ENCODE data around the gene ANKRD40.
A peak's percentile ranks its signal among the peaks of the same experiment; 100 is the strongest.
"Not testable (repeated sequence)": the region's sequence is repeated elsewhere in the genome, so short reads cannot be mapped to it uniquely, and the experiment has no call there.

The ANKRD40 gene, protein sequence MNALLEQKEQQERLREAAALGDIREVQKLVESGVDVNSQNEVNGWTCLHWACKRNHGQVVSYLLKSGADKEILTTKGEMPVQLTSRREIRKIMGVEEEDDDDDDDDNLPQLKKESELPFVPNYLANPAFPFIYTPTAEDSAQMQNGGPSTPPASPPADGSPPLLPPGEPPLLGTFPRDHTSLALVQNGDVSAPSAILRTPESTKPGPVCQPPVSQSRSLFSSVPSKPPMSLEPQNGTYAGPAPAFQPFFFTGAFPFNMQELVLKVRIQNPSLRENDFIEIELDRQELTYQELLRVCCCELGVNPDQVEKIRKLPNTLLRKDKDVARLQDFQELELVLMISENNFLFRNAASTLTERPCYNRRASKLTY

GRCh38 chr17:50707289-50708049 is at the start of gene ANKRD40:
ANKRD40 (minus strand) TSS chr17:50707914; CDS start chr17:50707654, 260 bp downstream.
- DNase-seq (ENCODE audit: low read depth), result peak; percentile 77

DNA sequence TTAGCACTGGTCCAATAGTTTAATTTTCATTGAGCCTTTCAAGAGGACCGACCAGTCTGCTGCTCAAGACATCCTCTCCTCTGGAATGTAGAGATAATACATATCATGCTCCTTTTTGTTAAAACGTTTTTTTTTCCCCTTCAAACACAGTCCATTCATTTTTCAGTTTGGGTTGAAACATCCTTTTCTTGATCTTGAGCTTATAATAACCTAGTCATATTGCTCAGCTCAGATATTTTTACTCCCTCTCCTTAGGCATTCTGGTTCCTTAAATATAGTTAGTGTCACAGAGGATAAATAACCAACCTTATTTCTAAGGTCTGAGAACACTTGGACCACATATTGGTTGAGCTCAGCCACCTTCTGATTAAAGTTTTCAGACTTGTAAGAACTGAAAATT is 46.8 kb upstream of the ANKRD40 start:
- no peak for DNase-seq (ENCODE audit: low read depth)

DNA sequence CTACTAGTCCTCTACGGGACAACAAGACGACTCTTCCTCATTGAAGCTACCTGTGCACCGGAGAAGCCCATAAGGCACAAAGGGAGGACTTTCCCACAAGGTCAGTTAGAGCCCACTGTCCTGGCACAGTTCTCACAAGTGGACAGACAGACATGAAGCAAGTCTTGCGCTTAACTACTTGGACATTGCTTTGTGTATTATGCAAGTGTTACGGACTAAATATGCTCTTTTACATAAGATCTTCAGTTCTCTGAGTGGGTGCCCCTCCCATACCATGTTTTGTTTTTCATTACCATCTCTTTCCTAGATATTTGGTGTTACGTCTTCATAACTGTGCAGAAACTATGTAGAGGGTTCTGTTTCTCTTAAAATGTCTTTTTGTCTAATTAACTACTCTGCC is 41.5 kb upstream of the ANKRD40 start:
- DNase-seq (ENCODE audit: low read depth), result no peak

- no peak for DNase-seq (ENCODE audit: low read depth)
Observed at GRCh38 chr17:50745631-50746030, 37.9 kb upstream of the ANKRD40 start.

DNA sequence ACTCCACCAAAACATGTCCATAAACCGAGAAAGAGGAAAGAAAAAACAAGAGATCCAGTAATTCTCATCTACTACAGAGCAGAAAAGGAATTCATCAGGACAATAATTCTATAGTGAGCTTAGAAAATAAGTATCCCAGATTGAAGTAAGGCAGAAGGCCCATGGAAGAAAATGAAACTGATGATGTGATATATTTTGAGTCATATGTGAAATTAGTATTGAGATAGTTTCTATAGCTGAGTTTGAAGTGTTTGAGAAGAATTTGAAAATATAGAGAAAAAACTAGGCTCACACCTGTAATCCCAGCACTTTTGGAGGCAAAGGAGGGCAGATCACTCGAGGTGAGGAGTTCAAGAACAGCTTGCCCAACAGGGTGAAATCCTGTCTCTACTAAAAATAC is 31.4 kb upstream of the ANKRD40 start:
- no peak for DNase-seq (ENCODE audit: low read depth)

DNA sequence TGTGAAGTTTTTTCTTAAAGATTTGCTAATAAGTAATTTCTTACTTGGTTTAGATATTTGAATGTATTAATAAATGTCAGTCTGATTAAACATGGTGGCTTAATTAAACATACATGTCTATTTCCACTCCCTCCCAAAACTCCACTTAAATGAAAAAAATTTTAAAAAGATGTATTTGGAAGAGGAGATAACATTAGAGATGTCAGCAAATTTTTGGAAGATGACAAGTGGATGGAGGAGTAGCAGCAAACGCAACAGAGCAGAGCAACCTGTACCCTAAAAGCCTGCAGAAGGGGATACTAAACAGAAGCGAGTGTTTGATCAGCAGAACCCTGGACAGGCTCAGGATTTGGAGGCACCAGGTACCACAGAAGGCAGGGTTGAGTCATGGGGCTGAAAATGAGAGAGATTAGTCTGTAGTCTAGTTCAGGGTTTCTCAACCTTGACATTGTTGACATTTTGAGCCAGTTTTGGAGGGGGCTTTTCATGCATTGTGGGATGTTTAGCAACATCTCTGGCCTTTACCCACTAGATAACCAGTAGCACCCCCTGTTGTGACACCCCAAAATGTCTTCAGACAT is 29.5 kb upstream of the ANKRD40 start:
- DNase-seq (ENCODE audit: low read depth), result no peak

DNA sequence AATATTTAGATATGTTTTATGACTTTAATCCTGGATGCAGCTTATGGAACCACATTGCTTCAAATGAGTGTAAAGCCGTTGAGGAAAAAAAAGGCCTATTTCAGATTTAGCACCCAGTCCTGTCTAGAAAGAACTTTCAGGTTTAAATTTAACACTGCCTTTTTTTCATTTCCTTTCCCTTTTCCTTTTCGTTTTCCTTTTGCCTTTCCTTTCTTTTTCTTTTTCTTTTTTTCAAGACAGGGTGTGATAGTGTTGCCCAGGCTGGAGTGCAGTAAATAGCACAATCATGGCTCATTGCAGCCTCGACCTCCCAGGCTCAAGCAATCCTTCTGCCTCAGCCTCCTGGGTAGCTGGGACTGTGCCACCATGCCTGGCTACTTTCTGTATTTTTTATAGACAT is 27.6 kb upstream of the ANKRD40 start:
- no peak for DNase-seq (ENCODE audit: low read depth)

DNA sequence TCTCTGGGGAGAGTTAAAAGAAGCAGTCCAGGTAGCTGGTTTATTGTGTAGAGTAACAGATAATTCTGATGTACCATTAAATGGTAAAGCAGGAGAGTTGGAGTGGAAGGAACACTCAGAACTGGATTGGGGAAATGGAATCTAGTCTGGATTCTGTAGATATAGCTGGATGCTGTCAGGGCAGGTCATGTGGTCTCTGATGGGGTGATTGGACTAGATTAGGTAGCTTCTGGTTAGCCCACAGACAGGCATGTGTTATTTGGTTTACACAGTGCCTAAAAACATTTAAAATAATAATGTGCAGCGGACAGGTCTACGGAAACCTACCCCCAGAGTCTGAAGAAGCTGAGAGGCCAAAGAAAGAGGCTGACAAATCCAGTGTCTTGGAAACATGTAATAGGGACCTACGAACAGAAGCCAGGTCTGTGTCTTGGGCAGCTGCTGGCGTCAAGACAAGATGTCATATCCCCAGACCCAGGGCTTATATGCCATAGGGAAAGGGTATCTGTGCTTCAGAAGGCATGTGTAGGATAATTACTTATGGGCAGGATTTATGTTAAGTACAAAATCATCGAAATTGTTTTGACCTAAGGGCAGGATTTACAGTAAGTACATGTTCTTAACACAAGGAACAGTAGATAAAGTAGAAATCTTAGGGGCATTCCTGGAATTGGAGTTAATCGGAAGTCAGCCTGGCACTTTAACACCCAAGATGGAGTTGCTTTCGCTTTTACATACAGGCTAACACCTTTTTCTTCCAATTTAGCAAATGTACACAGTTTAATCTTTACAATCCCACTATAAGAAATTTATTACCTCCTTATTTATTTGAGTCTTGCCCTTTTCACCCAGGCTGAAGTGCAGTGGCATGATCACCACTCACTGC is 24.1 kb upstream of the ANKRD40 start:
- DNase-seq (ENCODE audit: low read depth), result no peak

GRCh38 chr17:50728881-50729765 is 21.4 kb upstream of the ANKRD40 start:
- no peak for DNase-seq (ENCODE audit: low read depth)

DNA sequence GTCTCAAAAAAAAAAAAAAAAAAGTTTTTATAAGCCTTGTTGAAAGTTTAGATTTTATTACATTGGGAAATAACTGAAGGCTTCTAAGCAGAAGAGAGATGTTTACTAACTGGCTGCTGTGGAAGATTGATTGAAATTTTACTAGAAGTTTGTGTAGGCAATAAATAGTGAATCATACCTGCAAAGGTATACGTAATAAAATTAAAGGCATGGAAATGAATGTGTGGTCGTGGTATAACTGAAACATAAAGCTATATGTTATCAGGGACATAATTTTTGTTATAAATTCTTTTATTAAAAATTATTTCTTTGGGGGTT is 20.4 kb upstream of the ANKRD40 start:
- no peak for DNase-seq (ENCODE audit: low read depth)

GRCh38 chr17:50725769-50726655 is 18.3 kb upstream of the ANKRD40 start:
- no peak for DNase-seq (ENCODE audit: low read depth)

DNA sequence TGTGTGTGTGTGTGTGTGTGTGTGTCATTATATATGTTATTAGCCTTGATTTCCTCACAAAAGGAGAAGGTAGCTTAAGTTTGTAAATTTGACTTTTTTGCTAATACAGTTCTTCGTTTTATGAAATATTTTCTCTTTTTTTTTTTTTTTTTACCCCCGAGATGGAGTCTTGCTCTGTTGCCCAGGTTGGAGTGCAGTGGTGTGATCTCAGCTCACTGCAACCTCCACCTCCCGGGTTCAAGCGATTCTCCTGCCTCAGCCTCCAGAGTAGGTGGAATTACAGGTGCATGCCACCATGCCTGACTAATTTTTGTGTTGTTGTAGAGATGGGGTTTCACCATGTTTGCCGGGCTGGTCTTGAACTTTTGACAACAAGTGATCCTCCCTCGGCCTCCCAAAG is 16.9 kb upstream of the ANKRD40 start:
- DNase-seq (ENCODE audit: low read depth), result not testable (repeated sequence)

- DNase-seq (ENCODE audit: low read depth), result no peak
Observed at GRCh38 chr17:50722746-50723145, 15.0 kb upstream of the ANKRD40 start.

DNA sequence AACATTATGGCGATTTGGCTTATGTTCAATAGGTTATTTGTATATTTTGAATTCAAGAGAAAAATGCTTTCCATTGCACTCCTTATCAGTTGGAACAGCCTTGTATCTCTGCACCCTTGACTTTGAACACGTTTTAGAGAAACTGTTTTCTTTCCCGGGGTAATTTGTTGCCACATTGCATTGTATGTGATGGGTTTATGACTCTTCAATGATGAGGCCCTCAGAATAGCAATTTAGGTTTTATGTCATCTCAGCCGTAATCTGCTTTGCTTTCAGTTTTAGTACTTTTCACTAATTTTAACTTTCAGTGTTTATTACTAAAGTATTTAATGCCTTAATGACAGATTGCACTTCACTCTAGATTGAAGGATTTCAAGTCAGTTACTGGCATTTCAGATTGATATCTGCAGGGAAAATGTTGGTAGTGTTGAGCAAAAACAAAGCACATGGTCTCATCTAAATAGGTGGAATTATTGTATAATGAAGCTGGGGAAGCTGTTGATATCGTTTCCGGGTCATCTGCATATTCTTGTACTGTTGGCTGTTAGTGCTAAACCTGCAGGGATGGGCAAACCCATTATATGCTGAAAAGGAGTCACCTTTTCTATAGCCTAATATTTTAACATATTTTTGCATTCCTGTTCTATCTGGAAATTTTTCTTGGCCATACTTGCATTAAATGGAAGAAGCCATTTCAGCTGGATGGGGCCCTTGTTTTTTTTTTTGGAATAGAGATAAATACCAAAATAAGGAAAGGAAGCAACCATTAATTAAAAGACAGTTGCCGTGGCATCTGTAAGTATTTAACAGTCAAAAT is 13.7 kb upstream of the ANKRD40 start:
- no peak for DNase-seq (ENCODE audit: low read depth)

GRCh38 chr17:50719924-50720794 is 12.4 kb upstream of the ANKRD40 start:
- no peak for DNase-seq (ENCODE audit: low read depth)

DNA sequence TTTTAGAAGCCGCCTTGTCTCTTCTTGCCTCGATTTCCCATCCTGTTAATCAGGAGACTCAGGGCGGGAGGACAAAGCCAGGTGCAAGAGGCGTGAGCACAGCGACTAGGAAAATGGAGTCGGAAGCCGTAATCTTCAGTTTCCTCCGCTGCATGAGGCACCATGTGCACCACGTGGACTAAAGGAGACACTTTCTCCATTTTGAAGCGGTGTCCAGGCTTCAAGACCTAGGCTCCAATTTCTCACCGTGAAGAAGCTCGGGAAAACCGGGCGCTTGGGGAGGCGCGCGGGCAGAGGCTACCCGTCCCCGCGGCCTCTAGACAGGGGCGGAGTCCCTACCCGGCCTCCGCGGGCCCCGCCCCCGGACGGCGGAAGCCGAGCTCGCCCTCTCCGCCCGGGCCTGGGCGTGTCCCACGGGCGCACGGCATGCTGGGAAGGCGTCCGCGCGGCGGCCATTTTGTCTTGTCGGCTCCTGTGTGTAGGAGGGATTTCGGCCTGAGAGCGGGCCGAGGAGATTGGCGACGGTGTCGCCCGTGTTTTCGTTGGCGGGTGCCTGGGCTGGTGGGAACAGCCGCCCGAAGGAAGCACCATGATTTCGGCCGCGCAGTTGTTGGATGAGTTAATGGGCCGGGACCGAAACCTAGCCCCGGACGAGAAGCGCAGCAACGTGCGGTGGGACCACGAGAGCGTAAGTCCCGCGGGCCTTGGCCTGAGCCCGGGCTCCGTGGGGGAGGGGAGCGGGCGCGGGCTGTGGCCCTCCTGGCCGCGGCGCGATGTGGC is 11.6 kb upstream of the ANKRD40 start, which contains the start of gene LUC7L3:
TSS of gene LUC7L3 (plus strand) at position 460 of the 780 bp plus-strand sequence. CDS start at position 590, 130 bp downstream.
- DNase-seq (ENCODE audit: low read depth), result peak; percentile 91

DNA sequence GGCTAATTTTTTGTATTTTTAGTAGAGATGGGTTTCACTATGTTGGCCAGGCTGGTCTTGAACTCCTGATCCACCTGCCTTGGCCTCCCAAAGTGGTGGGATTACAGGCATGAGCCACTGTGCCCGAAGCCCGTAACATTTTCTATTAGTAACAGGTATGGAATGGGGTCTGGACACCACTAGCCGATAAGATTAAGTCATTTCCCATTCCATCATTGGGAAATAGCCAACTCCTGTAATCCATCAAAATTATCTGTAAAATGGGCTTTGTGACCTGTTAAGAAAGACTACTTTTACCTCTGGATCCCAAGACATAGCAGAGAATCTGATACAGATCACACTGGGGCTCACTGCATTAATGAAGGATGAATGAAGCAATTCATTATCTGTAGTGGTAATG is 7.8 kb upstream of the ANKRD40 start:
- no peak for DNase-seq (ENCODE audit: low read depth)
